GM23338 (cell line): ENCODE measurements around the gene BOLA3. TPM values are rescaled to one million over a fixed set of nuclear protein-coding genes. Genes with fewer than 3 reads are reported as not detected.

Experiments used
- ATAC-seq: fragments of 200-7000 bp; cut with Tn5 transposase; 3 replicates; pipeline ENCODE4 v1.9.1; 2020
- DNase-seq: peaks from one replicate; pipeline ENCODE4 v3.0.0-alpha.2; 2015; ENCODE audit warnings: low spot score
- H2AFZ ChIP-seq: fragments of 200-600 bp; sonication (generic); 2 replicates; pipeline ENCODE4 v1.8.0; 2016; ENCODE audit warnings: antibody characterized with exemption, mild to moderate bottlenecking, moderate library complexity
- H3F3A ChIP-seq: fragments of 200-600 bp; sonication (generic); replicated peaks from 2 replicates; pipeline ENCODE4 v1.8.0; 2017; ENCODE audit warnings: antibody characterized with exemption, mixed run types, low read depth
- H3K27ac ChIP-seq: fragments of 200-600 bp; sonication (generic); 2 replicates; pipeline ENCODE4 v1.6.1; 2016; ENCODE audit warnings: low read depth
- H3K27me3 ChIP-seq: fragments of 200-600 bp; sonication (generic); 2 replicates; pipeline ENCODE4 v1.8.0; 2016; ENCODE audit warnings: mild to moderate bottlenecking, mixed run types, moderate library complexity; ENCODE audit not compliant: insufficient read depth
- H3K36me3 ChIP-seq: fragments of 200-600 bp; sonication (generic); 2 replicates; pipeline ENCODE4 v1.8.0; 2016; ENCODE audit warnings: mild to moderate bottlenecking; ENCODE audit not compliant: insufficient read depth
- H3K4me1 ChIP-seq: fragments of 200-600 bp; sonication (generic); 2 replicates; pipeline ENCODE4 v1.8.0; 2016; ENCODE audit warnings: mild to moderate bottlenecking, moderate library complexity; ENCODE audit not compliant: insufficient read depth
- H3K4me2 ChIP-seq: fragments of 200-600 bp; sonication (generic); 2 replicates; pipeline ENCODE4 v1.7.1; 2017; ENCODE audit warnings: mixed run types
- H3K4me3 ChIP-seq: fragments of 200-600 bp; sonication (generic); 2 replicates; pipeline ENCODE4 v1.6.1; 2016; ENCODE audit warnings: mixed run types
- H3K79me2 ChIP-seq: fragments of 200-600 bp; sonication (generic); replicated peaks from 2 replicates; pipeline ENCODE4 v1.8.0; 2017; ENCODE audit warnings: mild to moderate bottlenecking; ENCODE audit not compliant: insufficient read depth
- H3K9me2 ChIP-seq: fragments of 200-600 bp; sonication (generic); 2 replicates; pipeline ENCODE4 v1.8.0; 2017; ENCODE audit not compliant: insufficient read depth
- H4K20me1 ChIP-seq: fragments of 200-600 bp; sonication (generic); replicated peaks from 2 replicates; pipeline ENCODE4 v1.8.0; 2017; ENCODE audit warnings: mild to moderate bottlenecking; ENCODE audit not compliant: insufficient read depth
- H3K27ac Mint-ChIP-seq: 2 replicates; pipeline ENCODE4 v1.8.0; 2020; ENCODE audit warnings: inconsistent platforms, mild to moderate bottlenecking, moderate library complexity, mixed read lengths
- H3K27me3 Mint-ChIP-seq: 3 replicates; pipeline ENCODE4 v1.8.0; 2022; ENCODE audit warnings: low read depth, mild to moderate bottlenecking, moderate library complexity, mixed read lengths, inconsistent platforms; ENCODE audit not compliant: insufficient read depth, poor library complexity
- H3K36me3 Mint-ChIP-seq: 3 replicates; pipeline ENCODE4 v1.8.0; 2021; ENCODE audit warnings: low read depth, mild to moderate bottlenecking, inconsistent platforms, moderate library complexity, mixed read lengths
- H3K4me1 Mint-ChIP-seq: 3 replicates; pipeline ENCODE4 v1.8.0; 2020; ENCODE audit warnings: mild to moderate bottlenecking, inconsistent platforms, mixed read lengths
- H3K4me3 Mint-ChIP-seq: 3 replicates; pipeline ENCODE4 v1.8.0; 2021; ENCODE audit warnings: moderate library complexity, mild to moderate bottlenecking, inconsistent platforms, mixed read lengths
- H3K9me3 Mint-ChIP-seq: 3 replicates; pipeline ENCODE4 v1.8.0; 2020; ENCODE audit warnings: moderate library complexity, mild to moderate bottlenecking, inconsistent platforms, mixed read lengths
- CREB1 ChIP-seq: fragments of 250-450 bp; sonication (Bioruptor Pico); IDR thresholded peaks from 2 replicates; pipeline ENCODE4 v1.5.0; 2020; ENCODE audit warnings: low read depth, mild to moderate bottlenecking, moderate library complexity
- ZNF462 ChIP-seq: fragments of 250-450 bp; sonication (Bioruptor Pico); IDR thresholded peaks from 2 replicates; pipeline ENCODE4 v1.5.0; 2020; ENCODE audit warnings: mild to moderate bottlenecking, moderate library complexity
- polyA plus RNA-seq: library from polyadenylated mRNA; unstranded; fragments of >200 nt; fragmentation: Nextera tagmentation; extraction: Ambion mirVana; gene quantifications from 2 replicates; pipeline ENCODE4 v1.2.1, GENCODE V29; 2016
- total RNA-seq: library from RNA; depleted of rRNA; stranded (reverse); fragments of >200 nt; shearing (Covaris generic); gene quantifications from 2 replicates; pipeline ENCODE4 v1.2.3, GENCODE V29; 2014
- TF ChIP-seq, protein P1 (sequence below): IDR thresholded peaks from 2 replicates; pipeline ENCODE4 v1.6.1; 2016; ENCODE audit warnings: antibody characterized with exemption
- TF ChIP-seq, protein P2 (sequence below), 2 experiments: fragments of 200-600 bp in 1 of 2; sonication (generic) in 1 of 2; conservative IDR thresholded peaks; 2 replicates each; pipeline versions ENCODE4 v1.5.1 to v1.6.1; 2016 to 2017; ENCODE audit warnings: antibody characterized with exemption in 2 of 2, low read depth in 2 of 2, mild to moderate bottlenecking in 2 of 2, moderate library complexity in 1 of 2

BOLA3 gene
- total and polyA plus RNA-seq, 2 experiments from 2014 or later = 89.8 to 233 TPM

- H3K4me2 ChIP-seq = no peak overlapping the region
- Mint-ChIP-seq H3K4me1 (no peaks in the 10 kb centered on the region; the same call in 2 of the 3 replicates), H3K4me3 (no peak overlapping the region), H3K9me3 (no peaks in the 10 kb centered on the region), H3K36me3 (peaks cover 36% of the 10 kb centered on the region), H3K27me3 (peaks cover 9% of the 10 kb centered on the region), H3K27ac (no peak overlapping the region)
- 0 out of 2 replicates have a peak, but pooled peaks cover 3% of the 10 kb centered on the region for H3F3A ChIP-seq
- H3K9me2 ChIP-seq = no peaks in the 10 kb centered on the region
- DNase-seq (no peak), ATAC-seq (no peak)
- no peak overlapping the region for H3K27ac ChIP-seq
- no peaks in the 10 kb centered on the region for H3K27me3 ChIP-seq
- no peaks in the 10 kb centered on the region; the same call in 1 of the 2 replicates for H3K36me3 ChIP-seq
- TF ChIP-seq CREB1 (CRISPR knock-in tag) (no peak), ZNF462 (CRISPR knock-in tag) (no peak)
- TF ChIP-seq, protein P1, sequence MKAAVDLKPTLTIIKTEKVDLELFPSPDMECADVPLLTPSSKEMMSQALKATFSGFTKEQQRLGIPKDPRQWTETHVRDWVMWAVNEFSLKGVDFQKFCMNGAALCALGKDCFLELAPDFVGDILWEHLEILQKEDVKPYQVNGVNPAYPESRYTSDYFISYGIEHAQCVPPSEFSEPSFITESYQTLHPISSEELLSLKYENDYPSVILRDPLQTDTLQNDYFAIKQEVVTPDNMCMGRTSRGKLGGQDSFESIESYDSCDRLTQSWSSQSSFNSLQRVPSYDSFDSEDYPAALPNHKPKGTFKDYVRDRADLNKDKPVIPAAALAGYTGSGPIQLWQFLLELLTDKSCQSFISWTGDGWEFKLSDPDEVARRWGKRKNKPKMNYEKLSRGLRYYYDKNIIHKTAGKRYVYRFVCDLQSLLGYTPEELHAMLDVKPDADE = no peak
- TF ChIP-seq, protein P2, sequence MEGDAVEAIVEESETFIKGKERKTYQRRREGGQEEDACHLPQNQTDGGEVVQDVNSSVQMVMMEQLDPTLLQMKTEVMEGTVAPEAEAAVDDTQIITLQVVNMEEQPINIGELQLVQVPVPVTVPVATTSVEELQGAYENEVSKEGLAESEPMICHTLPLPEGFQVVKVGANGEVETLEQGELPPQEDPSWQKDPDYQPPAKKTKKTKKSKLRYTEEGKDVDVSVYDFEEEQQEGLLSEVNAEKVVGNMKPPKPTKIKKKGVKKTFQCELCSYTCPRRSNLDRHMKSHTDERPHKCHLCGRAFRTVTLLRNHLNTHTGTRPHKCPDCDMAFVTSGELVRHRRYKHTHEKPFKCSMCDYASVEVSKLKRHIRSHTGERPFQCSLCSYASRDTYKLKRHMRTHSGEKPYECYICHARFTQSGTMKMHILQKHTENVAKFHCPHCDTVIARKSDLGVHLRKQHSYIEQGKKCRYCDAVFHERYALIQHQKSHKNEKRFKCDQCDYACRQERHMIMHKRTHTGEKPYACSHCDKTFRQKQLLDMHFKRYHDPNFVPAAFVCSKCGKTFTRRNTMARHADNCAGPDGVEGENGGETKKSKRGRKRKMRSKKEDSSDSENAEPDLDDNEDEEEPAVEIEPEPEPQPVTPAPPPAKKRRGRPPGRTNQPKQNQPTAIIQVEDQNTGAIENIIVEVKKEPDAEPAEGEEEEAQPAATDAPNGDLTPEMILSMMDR (conservative IDR thresholded peaks at IDR 0.05; ENCODE audit: low read depth in 2 of 2) = 0 out of 4 replicates have a peak, but pooled peaks of 1 of the 2 experiments have one; percentile 7
- no peaks in the 10 kb centered on the region for H3K4me1 ChIP-seq
- H2AFZ ChIP-seq = no peak overlapping the region
- H3K4me3 ChIP-seq = no peak overlapping the region
- H4K20me1 ChIP-seq = no peaks in the 10 kb centered on the region; the same call in 1 of the 2 replicates
- H3K79me2 ChIP-seq = no peaks in the 10 kb centered on the region
Observed at GRCh38 chr2:74100254-74101216, 47.2 kb downstream of the BOLA3 start.
